H54 (cell line): ENCODE measurements around the gene S100A7A.
"Not testable (repeated sequence)": the region's sequence is repeated elsewhere in the genome, so short reads cannot be mapped to it uniquely, and the experiment has no call there.

Source experiments
- DNase-seq: peaks from one replicate; pipeline ENCODE4 v3.0.0; 2011; ENCODE audit warnings: low spot score, mixed read lengths; ENCODE audit not compliant: insufficient read length
- FAIRE-seq: peaks from 3 replicates; lab custom pipeline; 2011; peaks lifted over from hg19 to GRCh38; lab: Jason Lieb, UNC
- POLR2A ChIP-seq: IDR thresholded peaks from 2 replicates; pipeline ENCODE4 v1.6.1; 2011; ENCODE audit warnings: low read depth, mild to moderate bottlenecking, low read length

S100A7A gene

GRCh38 chr1:153400244-153400643 lies 16.1 kb upstream of the S100A7A start:
- FAIRE-seq (no peak), DNase-seq (no peak)
- TF ChIP-seq POLR2A: no peak

- DNase-seq (no peak), FAIRE-seq (no peak)
These were observed 14.9 kb upstream of the S100A7A start for GRCh38 chr1:153401461-153401860.

GRCh38 chr1:153402226-153402625 lies 14.1 kb upstream of the S100A7A start:
- FAIRE-seq (no peak), DNase-seq (no peak)
- TF ChIP-seq POLR2A: no peak

More at GRCh38 chr1:153401461-153401860, 14.9 kb upstream of the S100A7A start:
- no peak for TF ChIP-seq POLR2A

GRCh38 chr1:153403421-153404085 lies 12.8 kb upstream of the S100A7A start:
- DNase-seq (no peak), FAIRE-seq (no peak)
- TF ChIP-seq POLR2A: no peak

GRCh38 chr1:153404086-153404635 lies 12.2 kb upstream of the S100A7A start:
- no peak for TF ChIP-seq POLR2A
- FAIRE-seq (no peak), DNase-seq (no peak)

- DNase-seq: peak; percentile 43
- no peak for FAIRE-seq
- TF ChIP-seq POLR2A: no peak
These were observed 11.6 kb upstream of the S100A7A start for GRCh38 chr1:153404768-153405167.

GRCh38 chr1:153405825-153406599 lies 10.3 kb upstream of the S100A7A start:
- DNase-seq, FAIRE-seq: not testable (repeated sequence)

GRCh38 chr1:153407274-153407673 lies 9.0 kb upstream of the S100A7A start:
- not testable (repeated sequence) for DNase-seq, FAIRE-seq

- DNase-seq, FAIRE-seq: not testable (repeated sequence)
These were observed 2.4 kb upstream of the S100A7A start for GRCh38 chr1:153413961-153414360.

- no peak for TF ChIP-seq POLR2A
- FAIRE-seq: no peak
- DNase-seq: no peak
These were observed 992 bp downstream of the S100A7A start for GRCh38 chr1:153417136-153417888.

- not testable (repeated sequence) for DNase-seq, FAIRE-seq
These were observed 2.6 kb downstream of the S100A7A start for GRCh38 chr1:153418758-153419435.

- not testable (repeated sequence) for DNase-seq, FAIRE-seq
These were observed 3.1 kb downstream of the S100A7A start for GRCh38 chr1:153419436-153419793.

- TF ChIP-seq POLR2A: no peak
- DNase-seq: no peak
- FAIRE-seq: no peak
These were observed 4.0 kb downstream of the S100A7A start for GRCh38 chr1:153420306-153420705.
